Activated CD8-positive, alpha-beta memory T cell treated with anti-CD3 and anti-CD28 coated beads, Interleukin-2, amount 10 ng/mL, durations not matched to agents 7 days and 5 days (primary cell): Measurements from ENCODE around the gene GOT1. TPM values are rescaled to one million over a fixed set of nuclear protein-coding genes. Genes with fewer than 3 reads are reported as not detected.

Experiments
- ATAC-seq: fragments of 150-1000 bp; cut with Tn5 transposase; one replicate; pipeline ENCODE4 v1.10.0; 2021; ENCODE audit warnings: moderate library complexity
- CTCF ChIA-PET: fragments of 350-600 bp; sonication (Branson Sonifier 250); formaldehyde crosslinking; loops from one replicate; lab custom pipeline; 2021; ENCODE audit warnings: antibody characterized with exemption; lab: Charles Lee
- DNase-seq: peaks from one replicate; pipeline ENCODE4 v3.0.0-alpha.2; 2020
- H3K27ac Mint-ChIP-seq: one replicate; pipeline ENCODE4 v1.8.0; 2021; ENCODE audit warnings: mild to moderate bottlenecking, mixed read lengths
- H3K27me3 Mint-ChIP-seq: one replicate; pipeline ENCODE4 v1.8.0; 2021; ENCODE audit warnings: mixed read lengths
- H3K36me3 Mint-ChIP-seq: one replicate; pipeline ENCODE4 v1.8.0; 2021; ENCODE audit warnings: mild to moderate bottlenecking, mixed read lengths
- H3K4me1 Mint-ChIP-seq: one replicate; pipeline ENCODE4 v1.8.0; 2021; ENCODE audit warnings: mixed read lengths
- H3K4me3 Mint-ChIP-seq: one replicate; pipeline ENCODE4 v1.8.0; 2021; ENCODE audit warnings: mild to moderate bottlenecking, moderate library complexity, mixed read lengths
- H3K9me3 Mint-ChIP-seq: one replicate; pipeline ENCODE4 v1.8.0; 2022; ENCODE audit warnings: low read depth, mixed read lengths
- total RNA-seq, 2 experiments: library from RNA; stranded (reverse); gene quantifications; one replicate each; pipeline ENCODE4 v1.2.3, GENCODE V29; 2021

Gene GOT1
- total RNA-seq, 2 experiments from 2014 or later = 33.2 to 36.5 TPM

DNA sequence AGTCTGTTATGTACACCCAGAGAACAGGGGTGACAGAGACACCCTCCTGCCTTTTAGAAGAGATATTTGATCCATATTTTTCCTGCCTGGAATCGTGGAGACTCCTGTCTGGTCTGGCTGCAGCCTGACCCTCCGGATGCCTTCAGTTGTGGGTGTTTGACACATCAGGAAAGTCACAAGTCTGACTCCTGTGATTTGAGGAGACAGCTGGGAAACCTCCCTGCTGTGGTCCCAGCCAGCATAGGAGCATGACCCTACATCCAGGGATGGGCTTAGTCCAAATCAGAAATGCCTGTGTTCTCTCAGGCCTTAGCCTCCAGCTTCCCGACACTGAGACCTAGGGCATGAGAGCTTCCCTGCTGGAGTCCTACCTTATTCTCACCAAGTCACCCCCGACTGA lies 43.4 kb downstream of the GOT1 start:
- CTCF ChIA-PET = interaction anchor here (0.6 kb wide), 1 partner anchor 94 kb away, joined by 3 read pairs; no protein-coding TSS in a partner anchor
- Mint-ChIP-seq H3K4me3 (no peak overlapping the region), H3K9me3 (no peaks in the 10 kb centered on the region), H3K27me3 (peaks cover 14% of the 10 kb centered on the region), H3K4me1 (peaks cover 1% of the 10 kb centered on the region), H3K27ac (no peak overlapping the region), H3K36me3 (no peaks in the 10 kb centered on the region)
- ATAC-seq (no peak), DNase-seq (no peak)

DNA sequence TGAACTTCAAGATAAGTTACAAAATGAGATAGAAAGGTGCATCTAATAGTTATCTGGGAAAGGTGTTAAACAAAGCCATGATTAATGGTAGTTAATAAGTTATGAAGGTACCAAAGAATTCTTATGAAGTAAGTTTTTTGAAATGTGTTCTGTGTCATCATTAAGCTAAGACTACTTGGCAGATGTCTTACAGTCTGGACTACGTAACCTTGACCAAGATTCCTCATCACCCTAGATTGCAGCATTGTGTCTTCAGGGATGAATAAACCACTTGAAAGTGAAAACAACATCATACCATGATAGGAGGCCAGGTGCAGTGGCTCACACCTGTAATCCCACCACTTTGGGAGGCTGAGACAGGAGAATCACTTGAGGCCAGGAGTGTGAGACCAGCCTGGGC lies 48.2 kb downstream of the GOT1 start:
- Mint-ChIP-seq H3K27me3 (peaks cover 21% of the 10 kb centered on the region), H3K27ac (no peak overlapping the region), H3K9me3 (no peaks in the 10 kb centered on the region), H3K4me3 (no peak overlapping the region), H3K4me1 (peaks cover 1% of the 10 kb centered on the region), H3K36me3 (no peaks in the 10 kb centered on the region)
- CTCF ChIA-PET = no interaction called here
- DNase-seq (no peak), ATAC-seq (no peak)

DNA sequence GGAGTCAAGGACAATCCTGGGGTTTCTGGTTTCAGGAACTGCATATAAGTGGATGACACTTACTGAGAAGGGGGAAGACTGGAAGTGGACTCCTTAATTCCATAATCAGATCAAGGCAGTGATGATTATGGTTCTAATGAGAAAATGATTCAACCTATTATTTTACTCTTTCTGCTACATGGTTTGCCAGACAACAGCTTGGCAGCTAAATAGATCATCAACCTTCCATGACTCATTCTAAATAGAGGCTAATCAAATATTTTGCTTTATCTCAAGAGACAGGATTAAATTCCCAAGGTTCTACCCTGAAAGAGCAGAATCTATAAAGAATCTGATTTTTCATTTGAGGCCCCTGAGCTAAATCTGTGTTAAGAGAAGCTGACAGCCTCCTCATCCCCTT lies 55.0 kb downstream of the GOT1 start:
- CTCF ChIA-PET = no interaction called here

DNA sequence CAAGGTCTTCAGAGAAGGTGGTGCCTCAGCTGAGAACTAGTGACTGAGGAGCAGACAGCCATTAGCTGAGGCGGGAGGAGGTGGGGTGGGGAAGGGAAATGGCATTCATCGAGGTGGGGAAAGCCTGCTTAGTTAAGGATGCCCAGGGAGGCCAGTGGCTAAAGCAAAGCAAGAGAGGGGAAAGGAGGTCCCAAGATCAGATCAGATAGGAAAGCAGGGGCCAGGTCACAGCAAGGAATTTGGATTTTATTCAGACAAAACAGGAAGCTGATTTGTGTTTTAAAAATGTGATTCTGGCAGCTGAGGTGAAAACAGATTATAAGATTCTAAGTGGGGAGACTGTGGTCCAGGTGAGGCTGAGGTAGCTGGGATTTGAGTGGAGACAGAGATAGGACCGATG lies 55.5 kb downstream of the GOT1 start:
- Mint-ChIP-seq H3K9me3 (no peaks in the 10 kb centered on the region), H3K4me3 (no peak overlapping the region), H3K4me1 (peaks cover 5% of the 10 kb centered on the region), H3K27ac (no peak overlapping the region), H3K36me3 (no peaks in the 10 kb centered on the region), H3K27me3 (peaks cover 60% of the 10 kb centered on the region)
- CTCF ChIA-PET = no interaction called here
- DNase-seq = no peak
- no peak for ATAC-seq

More for the DNA sequence above, 55.0 kb downstream of the GOT1 start:
- no peak overlapping the region for H3K4me3 Mint-ChIP-seq
- no peak overlapping the region for H3K27ac Mint-ChIP-seq
- H3K9me3 Mint-ChIP-seq = no peaks in the 10 kb centered on the region
- no peaks in the 10 kb centered on the region for H3K36me3 Mint-ChIP-seq
- peaks cover 5% of the 10 kb centered on the region for H3K4me1 Mint-ChIP-seq
- DNase-seq (no peak), ATAC-seq (no peak)
- peaks cover 56% of the 10 kb centered on the region for H3K27me3 Mint-ChIP-seq

DNA sequence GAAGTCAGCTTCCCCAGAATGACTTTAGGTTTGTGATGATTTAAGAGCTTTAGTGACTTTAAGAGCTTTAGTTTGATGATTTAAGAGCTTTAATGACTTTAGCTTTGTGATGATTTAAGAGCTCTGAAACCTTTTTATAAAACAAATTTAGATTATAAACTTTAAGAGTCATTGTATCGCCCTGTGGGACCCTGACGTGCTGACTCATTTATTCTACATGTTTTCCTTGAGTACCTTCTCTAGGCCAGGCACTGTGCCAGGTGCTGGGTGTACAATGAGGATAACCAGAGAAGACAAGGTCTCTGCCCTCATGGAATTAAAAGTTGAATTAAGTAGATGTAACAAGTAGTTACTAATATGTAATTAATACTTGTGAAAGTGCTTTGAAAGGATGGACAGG lies 55.9 kb downstream of the GOT1 start:
- Mint-ChIP-seq H3K4me1 (peaks cover 5% of the 10 kb centered on the region), H3K27ac (no peak overlapping the region), H3K36me3 (no peaks in the 10 kb centered on the region), H3K27me3 (peaks cover 64% of the 10 kb centered on the region), H3K4me3 (no peak overlapping the region), H3K9me3 (no peaks in the 10 kb centered on the region)
- ATAC-seq (no peak), DNase-seq (no peak)
- CTCF ChIA-PET = no interaction called here

DNA sequence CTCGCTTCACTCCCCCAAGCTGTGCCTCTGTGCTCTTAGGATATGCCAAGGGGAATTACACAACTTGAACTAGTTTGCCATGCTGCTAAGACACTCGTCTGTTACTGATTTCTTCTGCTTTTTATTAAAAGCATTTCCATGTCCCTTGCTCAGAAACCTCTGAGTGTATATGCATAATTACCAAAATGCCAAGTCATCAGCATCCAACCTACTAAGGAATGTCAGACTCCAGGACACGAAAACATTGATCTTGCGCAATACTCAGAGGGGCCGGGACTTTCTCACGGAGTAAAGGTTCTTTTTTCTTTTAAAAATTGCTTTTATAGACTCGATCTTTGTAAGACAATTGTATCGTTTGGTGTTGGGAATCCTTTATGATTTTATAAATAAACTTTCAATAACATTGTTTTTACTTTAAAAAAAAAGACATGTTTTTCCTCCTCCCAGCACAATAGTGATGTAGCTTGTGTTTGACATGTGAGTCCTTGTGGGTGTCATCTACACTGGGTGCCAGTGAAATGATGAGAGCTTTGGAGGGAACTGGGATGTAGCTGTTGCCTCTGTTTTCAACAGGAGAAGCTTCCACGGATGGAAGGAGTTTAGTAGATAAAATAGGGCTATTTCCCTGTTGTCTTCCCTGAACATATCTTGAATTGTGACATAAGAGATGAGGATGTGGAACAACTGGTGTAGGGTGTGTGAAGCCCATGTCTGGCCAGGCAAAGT lies 57.7 kb downstream of the GOT1 start:
- no peak overlapping the region for H3K27ac Mint-ChIP-seq
- H3K9me3 Mint-ChIP-seq = no peaks in the 10 kb centered on the region
- no peak overlapping the region for H3K4me3 Mint-ChIP-seq
- ATAC-seq = no peak
- CTCF ChIA-PET = interaction anchor here (1.3 kb wide), 1 partner anchor 19 kb away, joined by 3 read pairs; no protein-coding TSS in a partner anchor
- H3K4me1 Mint-ChIP-seq = peaks cover 5% of the 10 kb centered on the region
- DNase-seq = no peak
- peaks cover 77% of the 10 kb centered on the region for H3K27me3 Mint-ChIP-seq
- no peaks in the 10 kb centered on the region for H3K36me3 Mint-ChIP-seq

DNA sequence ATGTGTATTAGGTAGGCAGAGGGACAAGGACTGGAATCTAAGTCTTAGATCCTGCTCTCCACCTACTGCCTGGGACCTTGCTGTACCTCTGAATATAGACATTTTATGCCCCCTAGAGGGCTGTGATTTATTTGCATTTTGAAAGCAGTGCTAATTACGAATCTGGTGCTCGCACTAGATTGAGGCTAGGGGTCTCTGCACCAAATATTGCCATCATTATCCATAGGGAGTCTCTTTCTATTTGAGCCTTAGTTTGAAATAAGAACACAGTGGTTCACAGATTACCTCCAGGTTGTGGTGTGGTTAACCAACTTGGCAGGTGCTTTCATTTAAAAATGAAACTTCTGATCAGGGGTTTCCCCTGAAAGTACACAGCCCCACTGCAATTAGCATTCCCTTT lies 59.4 kb downstream of the GOT1 start:
- DNase-seq = peak; percentile 52
- ATAC-seq = no peak
- peaks cover 88% of the 10 kb centered on the region for H3K27me3 Mint-ChIP-seq
- CTCF ChIA-PET = no interaction called here
- H3K27ac Mint-ChIP-seq = no peak overlapping the region
- H3K4me3 Mint-ChIP-seq = no peak overlapping the region
- no peaks in the 10 kb centered on the region for H3K36me3 Mint-ChIP-seq
- H3K9me3 Mint-ChIP-seq = no peaks in the 10 kb centered on the region
- H3K4me1 Mint-ChIP-seq = peaks cover 5% of the 10 kb centered on the region

DNA sequence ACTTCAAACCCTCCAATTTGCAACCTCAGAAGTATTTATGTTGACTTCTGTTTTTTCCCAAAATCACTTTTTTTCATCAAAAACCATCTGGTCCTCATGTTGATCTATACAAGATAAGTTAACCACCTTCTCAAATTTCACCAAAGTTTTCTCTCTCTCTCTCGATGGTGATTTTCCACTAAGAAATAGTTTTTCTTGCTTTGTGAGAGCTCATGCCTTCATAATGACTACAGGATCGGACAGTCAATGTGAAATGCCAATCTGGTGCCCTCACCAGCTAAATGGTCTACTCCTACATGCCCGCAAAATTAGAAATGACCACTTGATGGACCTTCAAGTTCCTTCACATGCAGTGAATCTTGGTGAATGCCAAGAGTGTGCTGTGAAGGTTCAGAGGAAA lies 60.9 kb downstream of the GOT1 start:
- peaks cover 5% of the 10 kb centered on the region for H3K4me1 Mint-ChIP-seq
- H3K9me3 Mint-ChIP-seq = no peaks in the 10 kb centered on the region
- no peaks in the 10 kb centered on the region for H3K36me3 Mint-ChIP-seq
- no peak overlapping the region for H3K4me3 Mint-ChIP-seq
- CTCF ChIA-PET = no interaction called here
- no peak overlapping the region for H3K27ac Mint-ChIP-seq
- ATAC-seq (no peak), DNase-seq (no peak)
- H3K27me3 Mint-ChIP-seq = peaks cover 87% of the 10 kb centered on the region

DNA sequence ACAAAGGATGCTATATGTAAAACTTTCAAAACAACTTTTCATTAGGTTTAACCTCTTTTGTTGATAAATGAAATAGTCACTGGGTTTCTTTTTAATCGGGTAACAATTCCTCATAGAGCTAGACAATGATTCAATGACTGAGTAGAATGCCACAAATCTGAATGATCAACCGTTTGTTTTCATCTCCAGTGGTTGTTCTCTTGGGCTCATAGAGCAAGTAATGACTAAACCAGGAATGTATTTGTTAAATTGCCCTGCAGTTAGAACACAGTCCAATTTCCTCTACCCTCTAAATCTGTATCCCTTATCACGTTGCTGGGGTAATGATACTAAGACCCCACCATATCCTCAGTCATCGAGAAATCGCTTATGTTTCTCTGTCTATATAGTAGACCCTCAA lies 61.3 kb downstream of the GOT1 start:
- CTCF ChIA-PET = no interaction called here
- Mint-ChIP-seq H3K4me3 (no peak overlapping the region), H3K27me3 (peaks cover 85% of the 10 kb centered on the region), H3K27ac (no peak overlapping the region), H3K9me3 (no peaks in the 10 kb centered on the region), H3K36me3 (no peaks in the 10 kb centered on the region), H3K4me1 (peaks cover 5% of the 10 kb centered on the region)
- DNase-seq = no peak
- no peak for ATAC-seq

DNA sequence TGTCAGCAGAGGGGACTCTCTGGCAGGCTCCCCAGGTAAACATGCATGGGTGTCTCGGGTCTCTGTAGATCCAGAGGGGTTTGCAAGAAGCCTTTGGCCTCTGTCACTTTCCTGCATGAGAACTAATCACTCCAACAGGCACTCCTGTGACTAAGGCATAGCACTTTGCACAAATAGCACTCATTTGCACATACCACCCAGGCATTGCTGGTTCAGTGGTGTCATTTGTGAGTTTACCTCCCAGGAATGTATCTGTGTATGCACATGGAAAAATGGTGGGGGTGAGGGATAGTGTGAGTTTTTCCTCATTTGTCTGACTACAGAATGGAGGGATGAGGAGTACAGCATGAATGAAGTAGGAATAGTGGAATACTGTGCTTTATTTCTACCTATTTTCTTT lies 61.8 kb downstream of the GOT1 start:
- H3K27me3 Mint-ChIP-seq = peaks cover 80% of the 10 kb centered on the region
- peaks cover 5% of the 10 kb centered on the region for H3K4me1 Mint-ChIP-seq
- DNase-seq = no peak
- H3K36me3 Mint-ChIP-seq = no peaks in the 10 kb centered on the region
- no peaks in the 10 kb centered on the region for H3K9me3 Mint-ChIP-seq
- H3K4me3 Mint-ChIP-seq = no peak overlapping the region
- CTCF ChIA-PET = no interaction called here
- no peak for ATAC-seq
- H3K27ac Mint-ChIP-seq = no peak overlapping the region

DNA sequence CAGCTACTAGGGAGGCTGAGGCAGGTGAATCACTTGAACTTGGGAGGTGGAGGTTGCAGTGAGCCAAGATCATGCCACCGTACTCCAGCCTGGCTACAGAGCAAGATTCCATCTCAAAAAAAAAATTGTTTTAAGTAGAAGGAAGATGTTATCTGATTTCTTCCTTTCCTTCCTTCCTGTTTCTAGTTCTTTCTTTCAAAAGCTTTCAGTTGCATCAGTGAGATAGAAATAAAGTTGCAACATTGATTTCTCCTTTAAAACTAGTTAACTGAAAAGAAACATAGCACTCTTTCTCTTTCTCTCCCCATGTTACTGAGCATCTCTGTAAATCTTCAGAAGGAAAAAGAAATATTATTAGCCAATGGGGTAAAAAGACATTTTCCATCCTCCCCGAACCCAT lies 63.8 kb downstream of the GOT1 start:
- Mint-ChIP-seq H3K4me3 (no peak overlapping the region), H3K27ac (no peak overlapping the region), H3K27me3 (peaks cover 70% of the 10 kb centered on the region), H3K36me3 (no peaks in the 10 kb centered on the region), H3K9me3 (no peaks in the 10 kb centered on the region), H3K4me1 (peaks cover 5% of the 10 kb centered on the region)
- CTCF ChIA-PET = no interaction called here
- ATAC-seq = no peak
- no peak for DNase-seq

DNA sequence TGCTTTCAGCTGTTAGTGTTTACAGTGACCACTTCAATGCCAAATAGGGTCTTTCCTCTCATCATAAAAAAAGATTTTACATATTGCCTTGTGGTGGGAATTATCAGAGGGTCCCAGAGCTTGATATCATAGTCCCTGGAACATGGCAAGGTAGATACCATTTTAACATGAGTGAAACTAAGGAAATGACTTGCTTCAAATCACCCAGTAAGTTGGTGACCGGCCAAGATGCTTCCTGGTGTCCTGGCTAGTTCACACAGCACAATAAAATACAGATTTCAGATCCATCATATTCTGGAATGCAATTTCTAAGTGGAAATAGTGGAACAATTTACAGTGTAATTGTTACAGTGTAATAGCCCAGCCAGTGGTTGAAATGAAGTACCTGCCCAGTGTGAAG lies 64.7 kb downstream of the GOT1 start:
- Mint-ChIP-seq H3K9me3 (no peaks in the 10 kb centered on the region), H3K27me3 (peaks cover 61% of the 10 kb centered on the region), H3K36me3 (no peaks in the 10 kb centered on the region), H3K27ac (no peak overlapping the region), H3K4me3 (no peak overlapping the region), H3K4me1 (no peaks in the 10 kb centered on the region)
- DNase-seq = no peak
- no peak for ATAC-seq
- CTCF ChIA-PET = no interaction called here

DNA sequence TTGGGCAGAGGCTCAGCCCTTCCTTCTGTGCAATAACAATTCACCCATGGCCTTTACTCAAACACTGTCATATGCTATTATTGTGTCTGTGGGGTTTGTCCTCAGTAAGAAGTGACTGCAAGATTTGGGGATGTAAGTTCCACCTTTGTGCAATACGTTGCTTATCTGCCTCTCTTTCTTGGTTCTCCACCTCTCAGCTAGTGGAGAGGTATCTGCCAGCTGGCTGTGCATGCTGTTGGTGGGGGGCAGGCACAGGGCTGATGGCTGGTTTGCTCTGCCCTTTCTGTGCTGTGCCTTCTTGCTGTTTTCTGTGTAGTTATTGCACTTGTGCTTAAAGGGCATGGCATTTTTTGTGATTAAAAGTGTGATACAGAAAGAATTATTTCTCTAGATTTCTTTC lies 65.1 kb downstream of the GOT1 start:
- ATAC-seq = no peak
- peaks cover 60% of the 10 kb centered on the region for H3K27me3 Mint-ChIP-seq

DNA sequence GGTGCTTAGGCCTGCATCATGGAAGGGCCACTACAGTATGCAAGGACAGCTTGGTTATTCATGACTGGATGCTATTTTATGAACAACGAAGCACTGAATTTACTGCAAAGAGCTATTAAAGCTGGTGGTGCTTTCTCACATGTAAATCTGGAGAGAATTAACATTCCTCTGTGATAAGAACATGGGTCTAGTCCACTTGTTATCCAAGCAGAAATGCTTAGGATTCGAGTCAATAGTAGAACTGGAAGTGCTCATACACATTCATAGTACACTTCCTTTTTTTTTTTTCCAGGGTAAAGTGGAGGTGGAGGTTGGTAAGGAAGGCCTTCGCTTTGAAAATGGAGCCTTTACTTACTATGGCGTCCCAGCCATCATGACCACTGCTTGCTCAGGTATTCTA lies 66.3 kb downstream of the GOT1 start:
- no peaks in the 10 kb centered on the region for H3K9me3 Mint-ChIP-seq
- CTCF ChIA-PET = no interaction called here
- H3K4me3 Mint-ChIP-seq = no peak overlapping the region
- H3K27me3 Mint-ChIP-seq = peaks cover 54% of the 10 kb centered on the region
- no peak for DNase-seq
- no peak for ATAC-seq
- H3K36me3 Mint-ChIP-seq = no peaks in the 10 kb centered on the region
- H3K27ac Mint-ChIP-seq = no peak overlapping the region
- no peaks in the 10 kb centered on the region for H3K4me1 Mint-ChIP-seq

More for the DNA sequence above, 65.1 kb downstream of the GOT1 start:
- CTCF ChIA-PET = no interaction called here
- Mint-ChIP-seq H3K4me1 (no peaks in the 10 kb centered on the region), H3K36me3 (no peaks in the 10 kb centered on the region), H3K27ac (no peak overlapping the region), H3K4me3 (no peak overlapping the region), H3K9me3 (no peaks in the 10 kb centered on the region)
- no peak for DNase-seq
